Fibroblast of lung (primary cell): ENCODE results near the gene TBX4.

ENCODE experiments used
- CTCF ChIP-seq, 2 donors: IDR thresholded peaks in 1 of 2; conservative IDR thresholded peaks in 1 of 2; 1 replicate in 1 of 2; 2 replicates in 1 of 2; pipeline ENCODE4 v1.5.1; 2011 to 2012; ENCODE audit warnings: low read length in 2 of 2, control low read depth in 1 of 2, inconsistent platforms in 1 of 2, low read depth in 1 of 2, mild to moderate bottlenecking in 1 of 2
- EZH2 ChIP-seq: IDR thresholded peaks from 2 replicates; pipeline ENCODE4 v1.5.1; 2012; ENCODE audit warnings: low read length, control low read depth, mild to moderate bottlenecking; ENCODE audit errors: missing control alignments

- TF ChIP-seq CTCF (conservative IDR thresholded peaks at IDR 0.05 in 1 of 2, IDR thresholded peaks at IDR 0.05 in 1 of 2; ENCODE audit: low read depth in 1 of 2, low read length in 2 of 2) (no peak), EZH2 (no peak)
Measured at GRCh38 chr17:61459142-61459809, 7.1 kb downstream of the TBX4 start.
